Smooth muscle cell (in vitro differentiated cells): ENCODE measurements around the gene OSBPL2. TPM values are rescaled to one million over a fixed set of nuclear protein-coding genes. Genes with fewer than 3 reads are reported as not detected.

ENCODE experiments used
- DNase-seq: peaks from one replicate; lab custom pipeline; 2025; ENCODE audit not compliant: unreplicated experiment; lab: John Stamatoyannopoulos, UW
- H2AFZ ChIP-seq: fragments of 200-600 bp; sonication (generic); 2 replicates; pipeline ENCODE4 v1.6.0; 2016; ENCODE audit warnings: antibody characterized with exemption, low read depth, mild to moderate bottlenecking
- H3F3A ChIP-seq: fragments of 200-600 bp; sonication (generic); 2 replicates; pipeline ENCODE4 v1.6.0; 2017; ENCODE audit warnings: antibody characterized with exemption, low read depth
- H3K27ac ChIP-seq: fragments of 200-600 bp; sonication (generic); 2 replicates; pipeline ENCODE4 v1.5.1; 2016; ENCODE audit warnings: low read depth, mild to moderate bottlenecking
- H3K27me3 ChIP-seq: fragments of 200-600 bp; sonication (generic); 2 replicates; pipeline ENCODE4 v1.6.1; 2016; ENCODE audit warnings: low read depth, mild to moderate bottlenecking
- H3K36me3 ChIP-seq: fragments of 200-600 bp; sonication (generic); 2 replicates; pipeline ENCODE4 v1.5.1; 2016; ENCODE audit warnings: low read depth
- H3K4me1 ChIP-seq: fragments of 200-600 bp; sonication (generic); 2 replicates; pipeline ENCODE4 v1.5.1; 2016; ENCODE audit warnings: low read depth
- H3K4me2 ChIP-seq: fragments of 200-600 bp; sonication (generic); 2 replicates; pipeline ENCODE4 v1.6.0; 2016; ENCODE audit warnings: mild to moderate bottlenecking
- H3K4me3 ChIP-seq: fragments of 200-600 bp; sonication (generic); 2 replicates; pipeline ENCODE4 v1.5.1; 2016; ENCODE audit warnings: mild to moderate bottlenecking
- H3K79me2 ChIP-seq: fragments of 200-600 bp; sonication (generic); 2 replicates; pipeline ENCODE4 v1.6.0; 2016; ENCODE audit warnings: low read depth, mild to moderate bottlenecking
- H3K9ac ChIP-seq: fragments of 200-600 bp; sonication (generic); 2 replicates; pipeline ENCODE4 v1.6.0; 2016; ENCODE audit warnings: low read depth
- H3K9me3 ChIP-seq: fragments of 200-600 bp; sonication (generic); replicated peaks from 2 replicates; pipeline ENCODE4 v1.5.1; 2016; ENCODE audit warnings: low read depth
- H4K20me1 ChIP-seq: fragments of 200-600 bp; sonication (generic); 2 replicates; pipeline ENCODE4 v1.6.0; 2016; ENCODE audit warnings: low read depth
- WGBS: methylation state at CpG from one replicate; pipeline ENCODE4 v1.1.7; 2016; ENCODE audit warnings: low lambda C conversion rate; 5-methylcytosine and 5-hydroxymethylcytosine counted together
- polyA plus RNA-seq: library from polyadenylated mRNA; unstranded; fragments of >200 nt; fragmentation: Nextera tagmentation; extraction: Ambion mirVana; gene quantifications from 2 replicates; pipeline ENCODE4 v1.2.1, GENCODE V29; 2016
- total RNA-seq: library from RNA; depleted of rRNA; stranded (reverse); fragments of >200 nt; gene quantifications from 2 replicates; pipeline ENCODE4 v1.2.3, GENCODE V29; 2014
- TF ChIP-seq, protein P1 (sequence below): fragments of 200-600 bp; sonication (generic); IDR thresholded peaks from 2 replicates; pipeline ENCODE4 v1.5.1; 2017; ENCODE audit warnings: borderline replicate concordance, mild to moderate bottlenecking, antibody characterized with exemption; ENCODE audit not compliant: insufficient read depth, poor library complexity, severe bottlenecking

OSBPL2 gene
- total and polyA plus RNA-seq, 2 experiments from 2014 or later: 34.3 to 37.0 TPM

- H3K36me3 ChIP-seq: no peaks in the 10 kb centered on the region
- no peak for DNase-seq
- H3K4me1 ChIP-seq: peaks cover 14% of the 10 kb centered on the region
- WGBS: 86% methylated on average over 28 of the region's 29 CpGs
- TF ChIP-seq, protein P1, sequence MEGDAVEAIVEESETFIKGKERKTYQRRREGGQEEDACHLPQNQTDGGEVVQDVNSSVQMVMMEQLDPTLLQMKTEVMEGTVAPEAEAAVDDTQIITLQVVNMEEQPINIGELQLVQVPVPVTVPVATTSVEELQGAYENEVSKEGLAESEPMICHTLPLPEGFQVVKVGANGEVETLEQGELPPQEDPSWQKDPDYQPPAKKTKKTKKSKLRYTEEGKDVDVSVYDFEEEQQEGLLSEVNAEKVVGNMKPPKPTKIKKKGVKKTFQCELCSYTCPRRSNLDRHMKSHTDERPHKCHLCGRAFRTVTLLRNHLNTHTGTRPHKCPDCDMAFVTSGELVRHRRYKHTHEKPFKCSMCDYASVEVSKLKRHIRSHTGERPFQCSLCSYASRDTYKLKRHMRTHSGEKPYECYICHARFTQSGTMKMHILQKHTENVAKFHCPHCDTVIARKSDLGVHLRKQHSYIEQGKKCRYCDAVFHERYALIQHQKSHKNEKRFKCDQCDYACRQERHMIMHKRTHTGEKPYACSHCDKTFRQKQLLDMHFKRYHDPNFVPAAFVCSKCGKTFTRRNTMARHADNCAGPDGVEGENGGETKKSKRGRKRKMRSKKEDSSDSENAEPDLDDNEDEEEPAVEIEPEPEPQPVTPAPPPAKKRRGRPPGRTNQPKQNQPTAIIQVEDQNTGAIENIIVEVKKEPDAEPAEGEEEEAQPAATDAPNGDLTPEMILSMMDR: no peak
- peaks cover 44% of the 10 kb centered on the region for H4K20me1 ChIP-seq
- no peak overlapping the region for H2AFZ ChIP-seq
- peak overlapping the region; percentile 88 for H3K9ac ChIP-seq
- peak overlapping the region; percentile 69 for H3K27ac ChIP-seq
- H3K27me3 ChIP-seq: no peaks in the 10 kb centered on the region
- peaks cover 11% of the 10 kb centered on the region for H3F3A ChIP-seq
- H3K4me2 ChIP-seq: peak overlapping the region; percentile 100
- peaks cover 38% of the 10 kb centered on the region for H3K79me2 ChIP-seq
- H3K4me3 ChIP-seq: peak overlapping the region; percentile 88
- no peaks in the 10 kb centered on the region for H3K9me3 ChIP-seq
Observed at GRCh38 chr20:62304331-62305148, 66.2 kb downstream of the OSBPL2 start.

GRCh38 chr20:62305149-62305764 lies 66.9 kb downstream of the OSBPL2 start:
- no peaks in the 10 kb centered on the region for H3K27me3 ChIP-seq
- no peak for DNase-seq
- H3K4me3 ChIP-seq: peak overlapping the region; percentile 88
- peaks cover 38% of the 10 kb centered on the region for H3K79me2 ChIP-seq
- peaks cover 11% of the 10 kb centered on the region for H3F3A ChIP-seq
- peaks cover 14% of the 10 kb centered on the region for H3K4me1 ChIP-seq
- peak overlapping the region; percentile 100 for H3K4me2 ChIP-seq
- H3K27ac ChIP-seq: no peak overlapping the region
- 95% methylated on average over 18 of the region's 18 CpGs for WGBS
- H3K36me3 ChIP-seq: no peaks in the 10 kb centered on the region
- H4K20me1 ChIP-seq: peaks cover 44% of the 10 kb centered on the region
- no peak overlapping the region for H2AFZ ChIP-seq
- TF ChIP-seq, protein P1: no peak
- no peak overlapping the region for H3K9ac ChIP-seq
- no peaks in the 10 kb centered on the region for H3K9me3 ChIP-seq

- Histone ChIP-seq H3K9me3 (no peaks in the 10 kb centered on the region), H3K27ac (no peak overlapping the region), H3K79me2 (peaks cover 38% of the 10 kb centered on the region), H3K9ac (no peak overlapping the region), H4K20me1 (peaks cover 44% of the 10 kb centered on the region), H3K4me2 (no peak overlapping the region), H2AFZ (no peak overlapping the region), H3F3A (peaks cover 11% of the 10 kb centered on the region), H3K4me3 (no peak overlapping the region), H3K4me1 (peaks cover 14% of the 10 kb centered on the region), H3K27me3 (no peaks in the 10 kb centered on the region), H3K36me3 (no peaks in the 10 kb centered on the region)
- WGBS: 93% methylated on average over 29 of the region's 33 CpGs
- no peak for DNase-seq
- TF ChIP-seq, protein P1: no peak
Observed at GRCh38 chr20:62305765-62306413, 67.6 kb downstream of the OSBPL2 start.
